H9 (cell line): ENCODE data around the gene TOMM70. TPM values are rescaled to one million over a fixed set of nuclear protein-coding genes. Genes with fewer than 3 reads are reported as not detected.

Experiments
- DNase-seq: peaks from one replicate; pipeline ENCODE4 v3.0.0-alpha.2; 2017
- H2AFZ ChIP-seq: one replicate; pipeline ENCODE4 v1.6.1; 2013; ENCODE audit warnings: mild to moderate bottlenecking, low read length, control low read depth, moderate library complexity
- H2AK5ac ChIP-seq: 2 replicates; pipeline ENCODE4 v1.6.1; 2013; ENCODE audit warnings: low read length, control low read depth, mixed read lengths; ENCODE audit not compliant: insufficient read length
- H2BK120ac ChIP-seq: one replicate; pipeline ENCODE4 v1.6.1; 2013; ENCODE audit warnings: low read depth, mild to moderate bottlenecking, low read length, control low read depth, inconsistent platforms; ENCODE audit not compliant: poor library complexity, severe bottlenecking
- H2BK12ac ChIP-seq: 2 replicates; pipeline ENCODE4 v1.6.1; 2013; ENCODE audit warnings: low read length, control low read depth, mixed read lengths, low read depth; ENCODE audit not compliant: insufficient read length
- H2BK15ac ChIP-seq: 2 replicates; pipeline ENCODE4 v1.6.1; 2013; ENCODE audit warnings: low read depth, low read length, control low read depth
- H2BK20ac ChIP-seq: one replicate; pipeline ENCODE4 v1.6.1; 2013; ENCODE audit warnings: low read depth, mild to moderate bottlenecking, low read length, control low read depth, inconsistent platforms; ENCODE audit not compliant: poor library complexity, severe bottlenecking
- H2BK5ac ChIP-seq: 2 replicates; pipeline ENCODE4 v1.6.1; 2013; ENCODE audit warnings: low read length, control low read depth, mixed read lengths; ENCODE audit not compliant: insufficient read length
- H3K14ac ChIP-seq: 2 replicates; pipeline ENCODE4 v1.6.1; 2013; ENCODE audit warnings: low read length, control low read depth; ENCODE audit not compliant: insufficient read depth
- H3K18ac ChIP-seq: 2 replicates; pipeline ENCODE4 v1.6.1; 2013; ENCODE audit warnings: low read depth, mild to moderate bottlenecking, mixed read lengths, low read length, control low read depth; ENCODE audit not compliant: insufficient read length
- H3K23ac ChIP-seq: 2 replicates; pipeline ENCODE4 v1.6.1; 2013; ENCODE audit warnings: low read length, control low read depth, mixed read lengths, low read depth; ENCODE audit not compliant: insufficient read length
- H3K23me2 ChIP-seq: 2 replicates; pipeline ENCODE4 v1.6.1; 2013; ENCODE audit warnings: low read depth, mild to moderate bottlenecking, mixed read lengths, low read length, control low read depth; ENCODE audit not compliant: insufficient read length, poor library complexity, severe bottlenecking
- H3K27ac ChIP-seq: 2 replicates; pipeline ENCODE4 v1.5.1; 2013; ENCODE audit warnings: low read length, control low read depth, mixed read lengths, low read depth; ENCODE audit not compliant: insufficient read length
- H3K27me3 ChIP-seq: 2 replicates; pipeline ENCODE4 v1.6.1; 2013; ENCODE audit warnings: low read length, control low read depth, inconsistent platforms; ENCODE audit not compliant: insufficient read depth
- H3K4ac ChIP-seq: 2 replicates; pipeline ENCODE4 v1.6.1; 2013; ENCODE audit warnings: low read depth, mild to moderate bottlenecking, control low read depth, inconsistent platforms, low read length, moderate library complexity
- H3K4me1 ChIP-seq: 2 replicates; pipeline ENCODE4 v1.6.1; 2013; ENCODE audit warnings: low read length, control low read depth, inconsistent platforms; ENCODE audit not compliant: insufficient read depth
- H3K4me2 ChIP-seq: 2 replicates; pipeline ENCODE4 v1.6.1; 2013; ENCODE audit warnings: low read length, control low read depth, mixed read lengths; ENCODE audit not compliant: insufficient read length, insufficient read depth
- H3K56ac ChIP-seq: 2 replicates; pipeline ENCODE4 v1.6.1; 2013; ENCODE audit warnings: low read depth, mild to moderate bottlenecking, mixed read lengths, low read length, control low read depth; ENCODE audit not compliant: insufficient read length
- H3K79me1 ChIP-seq: 2 replicates; pipeline ENCODE4 v1.6.1; 2013; ENCODE audit warnings: low read depth, mild to moderate bottlenecking, moderate library complexity, low read length, control low read depth, inconsistent platforms; ENCODE audit not compliant: insufficient read depth, poor library complexity, severe bottlenecking
- H3K79me2 ChIP-seq: 2 replicates; pipeline ENCODE4 v1.6.1; 2013; ENCODE audit warnings: low read length, control low read depth, inconsistent platforms; ENCODE audit not compliant: insufficient read depth
- H3K9ac ChIP-seq: 2 replicates; pipeline ENCODE4 v1.6.1; 2013; ENCODE audit warnings: low read length, control low read depth, mixed read lengths; ENCODE audit not compliant: insufficient read length; ENCODE audit errors: extremely low read depth
- H3K9me3 ChIP-seq: one replicate; pipeline ENCODE4 v1.6.1; 2013; ENCODE audit warnings: low read depth, low read length, inconsistent platforms; ENCODE audit not compliant: control insufficient read depth
- H3T11ph ChIP-seq: one replicate; pipeline ENCODE4 v1.6.1; 2013; ENCODE audit warnings: mild to moderate bottlenecking, low read length, control low read depth, inconsistent platforms
- H4K20me1 ChIP-seq: one replicate; pipeline ENCODE4 v1.6.1; 2013; ENCODE audit not compliant: control insufficient read depth, insufficient read length, insufficient read depth
- H4K5ac ChIP-seq: 2 replicates; pipeline ENCODE4 v1.6.1; 2013; ENCODE audit warnings: low read depth, mild to moderate bottlenecking, mixed read lengths, low read length, control low read depth; ENCODE audit not compliant: insufficient read length
- H4K8ac ChIP-seq: replicated peaks from 2 replicates; pipeline ENCODE4 v1.6.1; 2013; ENCODE audit warnings: low read length, control low read depth, mixed read lengths, low read depth; ENCODE audit not compliant: insufficient read length
- H4K91ac ChIP-seq: 2 replicates; pipeline ENCODE4 v1.6.1; 2013; ENCODE audit warnings: low read depth, mild to moderate bottlenecking, moderate library complexity, mixed read lengths, low read length, control low read depth; ENCODE audit not compliant: insufficient read length
- H3K27ac Mint-ChIP-seq, 3 experiments: 2 replicates in 2 of 3; 3 replicates in 1 of 3; pipeline ENCODE4 v1.8.0; 2020 to 2021; ENCODE audit warnings: mixed read lengths in 3 of 3, mild to moderate bottlenecking in 1 of 3, moderate library complexity in 1 of 3
- H3K27me3 Mint-ChIP-seq: 2 replicates; pipeline ENCODE4 v1.8.0; 2021; ENCODE audit warnings: low read depth, mild to moderate bottlenecking, moderate library complexity, mixed read lengths
- H3K36me3 Mint-ChIP-seq, 3 experiments: 2 replicates in 2 of 3; 3 replicates in 1 of 3; pipeline ENCODE4 v1.8.0; 2020 to 2021; ENCODE audit warnings: low read depth in 3 of 3, mixed read lengths in 3 of 3; ENCODE audit not compliant: insufficient read depth in 1 of 3
- H3K4me1 Mint-ChIP-seq, 2 experiments: 2 replicates each; pipeline ENCODE4 v1.8.0; 2020; ENCODE audit warnings: mixed read lengths in 2 of 2
- H3K4me3 Mint-ChIP-seq, 2 experiments: 2 replicates in 1 of 2; 3 replicates in 1 of 2; pipeline ENCODE4 v1.8.0; 2020 to 2021; ENCODE audit warnings: mild to moderate bottlenecking in 2 of 2, mixed read lengths in 2 of 2, moderate library complexity in 1 of 2
- H3K9me3 Mint-ChIP-seq, 2 experiments: 2 replicates in 1 of 2; 3 replicates in 1 of 2; pipeline ENCODE4 v1.8.0; 2020; ENCODE audit warnings: mild to moderate bottlenecking in 2 of 2, mixed read lengths in 2 of 2, moderate library complexity in 1 of 2
- CTCF ChIP-seq: fragments of 200-600 bp; sonication (generic); conservative IDR thresholded peaks from 3 replicates; pipeline ENCODE4 v1.8.0; 2021; ENCODE audit warnings: antibody characterized with exemption, mild to moderate bottlenecking
- total RNA-seq: library from RNA; stranded (reverse); gene quantifications from 2 replicates; pipeline ENCODE4 v1.2.1, GENCODE V29; 2021

TOMM70 gene
- total RNA-seq, 1 experiment from 2014 or later, result 53.0 TPM

- Mint-ChIP-seq H3K36me3 (peaks cover 8 to 23% (median 15%) of the 10 kb centered on the region in 3 experiments; a peak in 6 of 7 replicates), H3K9me3 (peaks cover 9 to 14% of the 10 kb centered on the region in 2 experiments), H3K27me3 (no peaks in the 10 kb centered on the region), H3K27ac (no peak overlapping the region), H3K4me1 (no peaks in the 10 kb centered on the region), H3K4me3 (no peak overlapping the region)
- no peak for DNase-seq
- no peak overlapping the region for H2BK5ac ChIP-seq
- H2AFZ ChIP-seq, result no peak overlapping the region
- no peak overlapping the region for H2AK5ac ChIP-seq
- H3K79me2 ChIP-seq, result no peaks in the 10 kb centered on the region
- H3K4ac ChIP-seq, result no peak overlapping the region
- no peak overlapping the region for H2BK15ac ChIP-seq
- H2BK12ac ChIP-seq, result no peak overlapping the region
- no peak overlapping the region for H3K14ac ChIP-seq
- H3T11ph ChIP-seq, result no peak overlapping the region
- no peaks in the 10 kb centered on the region for H3K79me1 ChIP-seq
- TF ChIP-seq CTCF, result no peak
- H4K8ac ChIP-seq, result no peak overlapping the region
- H4K5ac ChIP-seq, result no peak overlapping the region
- no peak overlapping the region for H3K18ac ChIP-seq
- no peaks in the 10 kb centered on the region for H3K4me1 ChIP-seq
- H3K9me3 ChIP-seq, result no peaks in the 10 kb centered on the region
- H3K9ac ChIP-seq, result no peak overlapping the region
- no peak overlapping the region for H3K27ac ChIP-seq
- H3K27me3 ChIP-seq, result no peaks in the 10 kb centered on the region
- no peak overlapping the region for H2BK20ac ChIP-seq
- H3K56ac ChIP-seq, result no peak overlapping the region
- no peaks in the 10 kb centered on the region for H4K20me1 ChIP-seq
- no peak overlapping the region for H3K4me2 ChIP-seq
- no peak overlapping the region for H4K91ac ChIP-seq
- H3K23ac ChIP-seq, result no peak overlapping the region
- H3K23me2 ChIP-seq, result no peaks in the 10 kb centered on the region
- no peak overlapping the region for H2BK120ac ChIP-seq
Measured at GRCh38 chr3:100325827-100326226, 75.1 kb downstream of the TOMM70 start.
